ENCODE measurements around the gene TMEM43. TPM values are rescaled to one million over a fixed set of nuclear protein-coding genes. Genes with fewer than 3 reads are reported as not detected.
A peak's percentile ranks its signal among the peaks of the same experiment; 100 is the strongest.

The TMEM43 gene
- total and polyA plus RNA-seq, 10 of the 15 experiments (the other 5 are each of a cell fraction or from before 2014, with no cell fraction given): 7.2 to 33.0 (median 18.5) TPM

- peaks cover 42% of the 10 kb centered on the region for H3K79me2 ChIP-seq (ENCODE audit: control insufficient read depth, insufficient read depth, low read length)
- POLR2A ChIA-PET: no interaction called here
- intact Hi-C loops (cut with micrococcal nuclease; ENCODE audit: unreplicated experiment): no loop called here
- H3K4me2 ChIP-seq (ENCODE audit: control insufficient read depth, insufficient read depth): no peak overlapping the region
- H3K27ac ChIP-seq (ENCODE audit: control insufficient read depth, insufficient read depth): no peak overlapping the region
- H3K4me1 ChIP-seq (ENCODE audit: control insufficient read depth, insufficient read depth, low read length): no peaks in the 10 kb centered on the region; the same call in 1 of the 2 replicates
- FAIRE-seq (no peak), ATAC-seq (no peak), DNase-seq (ENCODE audit: low read depth, low spot score) (no peak)
- 100% methylated on average over 3 of the region's 3 CpGs for WGBS (ENCODE audit: insufficient coverage, insufficient replicate concordance, low lambda C conversion rate, missing lambda C conversion rate)
- CTCF ChIA-PET: no interaction called here
- H4K20me1 ChIP-seq (ENCODE audit: control insufficient read depth, insufficient read depth): no peaks in the 10 kb centered on the region
- no peak overlapping the region for H3K9ac ChIP-seq (ENCODE audit: control insufficient read depth, insufficient read depth, low read length)
- H3K27me3 ChIP-seq (replicated peaks in 1 of 2; ENCODE audit: control insufficient read depth in 2 of 2, insufficient read depth in 2 of 2, low read length in 1 of 2): no peaks in the 10 kb centered on the region
- no peaks in the 10 kb centered on the region for H3K9me3 ChIP-seq (replicated peaks; ENCODE audit: control insufficient read depth, insufficient read depth, low read length)
- TSS peak; percentile 1 for BruUV-seq (replicated peaks)
- no peak overlapping the region for H2AFZ ChIP-seq (ENCODE audit: control insufficient read depth, low read depth, low read length)
- no peak for TF ChIP-seq KAT2A (conservative IDR thresholded peaks at IDR 0.05; ENCODE audit: control insufficient read depth, low read depth, low read length)
- TF ChIP-seq CBX3 (IDR thresholded peaks at IDR 0.05; ENCODE audit: borderline replicate concordance, low read depth): no peak
- no peak for TF ChIP-seq E2F4 (IDR thresholded peaks at IDR 0.05; ENCODE audit: low read depth, low read length)
- TF ChIP-seq JUNB (IDR thresholded peaks at IDR 0.05): no peak
- TF ChIP-seq RBBP5 (conservative IDR thresholded peaks at IDR 0.05): no peak
- no peak overlapping the region for H3K4me3 ChIP-seq
- RAD21 ChIA-PET (ENCODE audit: unreplicated experiment): no interaction called here
- in situ Hi-C loops (cut with MboI): no loop called here
- peaks cover 2 to 7% of the 10 kb centered on the region in 2 experiments for H3K36me3 ChIP-seq (ENCODE audit: control insufficient read depth in 2 of 2, insufficient read depth in 2 of 2, low read length in 1 of 2)
- SMC1A ChIA-PET (ENCODE audit: uncharacterized antibody, unreplicated experiment): interaction anchor here (0.5 kb wide), 1 partner anchor 11 kb away, joined by 3 read pairs; no protein-coding TSS in a partner anchor
Observed at GRCh38 chr3:14181253-14181652, 56.4 kb downstream of the TMEM43 start.

- in situ Hi-C loops (cut with MboI): no loop called here
- CTCF ChIA-PET: interaction anchor here (1.1 to 5.2 kb wide), 4 partner anchors 8 to 20 kb away, joined by 3 to 28 read pairs (median 4); no protein-coding TSS in a partner anchor
- peaks cover 27% of the 10 kb centered on the region for H3K79me2 ChIP-seq (ENCODE audit: control insufficient read depth, insufficient read depth, low read length)
- TF ChIP-seq ZNF274 (IDR thresholded peaks at IDR 0.05; ENCODE audit: insufficient read depth, insufficient read length): no peak
- no peak for TF ChIP-seq ATF3 (IDR thresholded peaks at IDR 0.05; ENCODE audit: borderline replicate concordance, extremely low read depth, low read depth, low read length)
- no peak for TF ChIP-seq RB1 (IDR thresholded peaks at IDR 0.05; ENCODE audit: borderline replicate concordance)
- TF ChIP-seq NRF1 (conservative IDR thresholded peaks at IDR 0.05; ENCODE audit: low read depth, low read length): no peak
- TF ChIP-seq REST (IDR thresholded peaks at IDR 0.05; ENCODE audit: low read depth, low read length): no peak
Observed at GRCh38 chr3:14183015-14183577, 58.2 kb downstream of the TMEM43 start.

More at GRCh38 chr3:14183015-14183577, 58.2 kb downstream of the TMEM43 start:
- ChIA-PET RAD21 (ENCODE audit: unreplicated experiment) (no interaction called here), SMC1A (ENCODE audit: uncharacterized antibody, unreplicated experiment) (interaction anchor here (1.1 to 1.3 kb wide), 2 partner anchors 13 to 18 kb away, joined by 3 to 4 read pairs; no protein-coding TSS in a partner anchor), POLR2A (no interaction called here)
- WGBS (ENCODE audit: insufficient coverage, insufficient replicate concordance, low lambda C conversion rate, missing lambda C conversion rate): 50% methylated on average over 2 of the region's 2 CpGs
- no peaks in the 10 kb centered on the region for H4K20me1 ChIP-seq (ENCODE audit: control insufficient read depth, insufficient read depth)
- H3K4me3 ChIP-seq: no peak overlapping the region
- H2AFZ ChIP-seq (ENCODE audit: control insufficient read depth, low read depth, low read length): no peak overlapping the region
- BruUV-seq (replicated peaks): no TSS peak
- no peak for ATAC-seq
- H3K36me3 ChIP-seq (ENCODE audit: control insufficient read depth in 2 of 2, insufficient read depth in 2 of 2, low read length in 1 of 2): peaks cover 4 to 7% of the 10 kb centered on the region in 2 experiments
- peak overlapping the region; percentile 20; the same call in 1 of the 2 replicates for H3K4me2 ChIP-seq (ENCODE audit: control insufficient read depth, insufficient read depth)
- no peaks in the 10 kb centered on the region for H3K27me3 ChIP-seq (replicated peaks in 1 of 2; ENCODE audit: control insufficient read depth in 2 of 2, insufficient read depth in 2 of 2, low read length in 1 of 2)
- H3K9ac ChIP-seq (ENCODE audit: control insufficient read depth, insufficient read depth, low read length): no peak overlapping the region
- H3K9me3 ChIP-seq (replicated peaks; ENCODE audit: control insufficient read depth, insufficient read depth, low read length): no peaks in the 10 kb centered on the region
- H3K27ac ChIP-seq (ENCODE audit: control insufficient read depth, insufficient read depth): 0 out of 2 replicates have a peak overlapping the region, but pooled peaks have one; percentile 26
- no peak for DNase-seq (ENCODE audit: low read depth, low spot score)
- intact Hi-C loops (cut with micrococcal nuclease; ENCODE audit: unreplicated experiment): no loop called here
- FAIRE-seq: no peak
- no peaks in the 10 kb centered on the region; the same call in 1 of the 2 replicates for H3K4me1 ChIP-seq (ENCODE audit: control insufficient read depth, insufficient read depth, low read length)
